ENCODE data around the gene NOVA1. TPM values are rescaled to one million over a fixed set of nuclear protein-coding genes. Genes with fewer than 3 reads are reported as not detected.

The NOVA1 gene
- polyA plus RNA-seq, 1 donor (not counting 4 experiments of a cell fraction or from before 2014, with no cell fraction given) = not detected

DNA sequence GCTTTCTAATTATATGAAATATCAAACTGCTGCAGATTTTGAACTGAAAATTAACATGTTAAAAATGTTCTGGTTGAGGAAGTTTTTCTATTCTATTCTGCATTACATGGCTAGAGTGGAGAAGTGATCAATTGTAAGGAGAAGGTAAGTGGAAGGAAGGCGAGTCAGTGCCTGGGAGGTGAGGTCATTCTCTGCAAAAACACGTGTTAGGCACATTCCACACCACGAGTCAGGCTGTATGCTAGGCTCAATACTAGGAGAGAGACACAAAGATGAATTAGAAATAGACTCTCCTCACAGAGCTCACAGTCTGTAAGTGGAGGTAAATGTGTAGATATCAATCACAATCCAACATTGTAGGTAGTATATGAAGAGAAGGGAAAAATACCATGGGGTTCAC lies 194.1 kb downstream of the NOVA1 start:
- H4K20me1 ChIP-seq (ENCODE audit: control insufficient read depth, extremely low read depth, insufficient read depth, low read length) = no peaks in the 10 kb centered on the region
- no peaks in the 10 kb centered on the region for H3K27me3 ChIP-seq (ENCODE audit: control insufficient read depth, extremely low read depth, insufficient read depth, low read length)
- dilution Hi-C loops (cut with MboI; ENCODE audit: extremely low pct_ligation_motif_present, low sequenced_read_pairs) = no loop called here
- H3K9ac ChIP-seq (ENCODE audit: control insufficient read depth, extremely low read depth, insufficient read depth, low read length) = no peak overlapping the region
- no peaks in the 10 kb centered on the region for H3K79me2 ChIP-seq (ENCODE audit: control insufficient read depth, insufficient read depth, low read length)
- H2AFZ ChIP-seq (ENCODE audit: control insufficient read depth, low read length) = no peak overlapping the region
- no peak for DNase-seq (ENCODE audit: low read depth, low spot score)
- no peaks in the 10 kb centered on the region for H3K4me1 ChIP-seq (ENCODE audit: control insufficient read depth, extremely low read depth, insufficient read depth, low read length)
- TF ChIP-seq, protein P1, sequence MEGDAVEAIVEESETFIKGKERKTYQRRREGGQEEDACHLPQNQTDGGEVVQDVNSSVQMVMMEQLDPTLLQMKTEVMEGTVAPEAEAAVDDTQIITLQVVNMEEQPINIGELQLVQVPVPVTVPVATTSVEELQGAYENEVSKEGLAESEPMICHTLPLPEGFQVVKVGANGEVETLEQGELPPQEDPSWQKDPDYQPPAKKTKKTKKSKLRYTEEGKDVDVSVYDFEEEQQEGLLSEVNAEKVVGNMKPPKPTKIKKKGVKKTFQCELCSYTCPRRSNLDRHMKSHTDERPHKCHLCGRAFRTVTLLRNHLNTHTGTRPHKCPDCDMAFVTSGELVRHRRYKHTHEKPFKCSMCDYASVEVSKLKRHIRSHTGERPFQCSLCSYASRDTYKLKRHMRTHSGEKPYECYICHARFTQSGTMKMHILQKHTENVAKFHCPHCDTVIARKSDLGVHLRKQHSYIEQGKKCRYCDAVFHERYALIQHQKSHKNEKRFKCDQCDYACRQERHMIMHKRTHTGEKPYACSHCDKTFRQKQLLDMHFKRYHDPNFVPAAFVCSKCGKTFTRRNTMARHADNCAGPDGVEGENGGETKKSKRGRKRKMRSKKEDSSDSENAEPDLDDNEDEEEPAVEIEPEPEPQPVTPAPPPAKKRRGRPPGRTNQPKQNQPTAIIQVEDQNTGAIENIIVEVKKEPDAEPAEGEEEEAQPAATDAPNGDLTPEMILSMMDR (optimal IDR thresholded peaks at IDR 0.05 in 1 of 3, IDR thresholded peaks at IDR 0.05 in 1 of 3, conservative IDR thresholded peaks at IDR 0.05 in 1 of 3; ENCODE audit: extremely low read depth in 1 of 3, insufficient read depth in 2 of 3, low read length in 3 of 3) = no peak
- no peak for TF ChIP-seq EZH2 (IDR thresholded peaks at IDR 0.05; ENCODE audit: low read length)
- H3K9me3 ChIP-seq (ENCODE audit: control insufficient read depth, low read depth, low read length) = no peaks in the 10 kb centered on the region
- no peak overlapping the region for H3K4me3 ChIP-seq (ENCODE audit: control insufficient read depth in 2 of 3, extremely low read depth in 1 of 3, insufficient read depth in 2 of 3, low read depth in 1 of 3, low read length in 3 of 3)
- H3K36me3 ChIP-seq (ENCODE audit: control insufficient read depth in 2 of 2, extremely low read depth in 1 of 2, insufficient read depth in 2 of 2, low read length in 2 of 2) = no peaks in the 10 kb centered on the region
- H3K27ac ChIP-seq (ENCODE audit: control insufficient read depth, insufficient read depth, low read length) = no peak overlapping the region
- no peaks in the 10 kb centered on the region for H3K9me1 ChIP-seq (ENCODE audit: control insufficient read depth, extremely low read depth, insufficient read depth, low read length)
- no peak overlapping the region for H3K4me2 ChIP-seq (ENCODE audit: control insufficient read depth, extremely low read depth, insufficient read depth, low read depth, low read length)
- FAIRE-seq = no peak

GRCh38 chr14:26402126-26402525 lies 195.7 kb downstream of the NOVA1 start:
- TF ChIP-seq EZH2 (IDR thresholded peaks at IDR 0.05; ENCODE audit: low read length) = no peak
- TF ChIP-seq, protein P1 (optimal IDR thresholded peaks at IDR 0.05 in 1 of 3, IDR thresholded peaks at IDR 0.05 in 1 of 3, conservative IDR thresholded peaks at IDR 0.05 in 1 of 3; ENCODE audit: extremely low read depth in 1 of 3, insufficient read depth in 2 of 3, low read length in 3 of 3) = no peak
- Histone ChIP-seq H3K9ac (ENCODE audit: control insufficient read depth, extremely low read depth, insufficient read depth, low read length) (no peak overlapping the region), H3K27ac (ENCODE audit: control insufficient read depth, insufficient read depth, low read length) (no peak overlapping the region), H3K4me3 (ENCODE audit: control insufficient read depth in 2 of 3, extremely low read depth in 1 of 3, insufficient read depth in 2 of 3, low read depth in 1 of 3, low read length in 3 of 3) (no peak overlapping the region), H4K20me1 (ENCODE audit: control insufficient read depth, extremely low read depth, insufficient read depth, low read length) (no peaks in the 10 kb centered on the region), H3K27me3 (ENCODE audit: control insufficient read depth, extremely low read depth, insufficient read depth, low read length) (no peaks in the 10 kb centered on the region), H3K36me3 (ENCODE audit: control insufficient read depth in 2 of 2, extremely low read depth in 1 of 2, insufficient read depth in 2 of 2, low read length in 2 of 2) (no peaks in the 10 kb centered on the region), H3K9me1 (ENCODE audit: control insufficient read depth, extremely low read depth, insufficient read depth, low read length) (no peaks in the 10 kb centered on the region), H3K9me3 (ENCODE audit: control insufficient read depth, low read depth, low read length) (no peaks in the 10 kb centered on the region), H3K79me2 (ENCODE audit: control insufficient read depth, insufficient read depth, low read length) (no peaks in the 10 kb centered on the region), H3K4me2 (ENCODE audit: control insufficient read depth, extremely low read depth, insufficient read depth, low read depth, low read length) (no peak overlapping the region), H2AFZ (ENCODE audit: control insufficient read depth, low read length) (no peak overlapping the region), H3K4me1 (ENCODE audit: control insufficient read depth, extremely low read depth, insufficient read depth, low read length) (no peaks in the 10 kb centered on the region)
- DNase-seq (ENCODE audit: low read depth, low spot score) (no peak), FAIRE-seq (no peak)
- dilution Hi-C loops (cut with MboI; ENCODE audit: extremely low pct_ligation_motif_present, low sequenced_read_pairs) = no loop called here

Measured in keratinocyte (primary cell).